Stimulated activated CD4-positive, alpha-beta T cell treated with anti-CD3 and anti-CD28 coated beads, Interleukin-1b, Interleukin-23, amount 100 ng/mL, for 1 hour (primary cell): ENCODE data around the gene ARHGAP22.
"Not testable (repeated sequence)": the region's sequence is repeated elsewhere in the genome, so short reads cannot be mapped to it uniquely, and the experiment has no call there.

Experiments used
- DNase-seq, 2 donors: peaks; one replicate each; pipeline ENCODE4 v3.0.0-alpha.2; 2020; ENCODE audit warnings: low read depth in 2 of 2

ARHGAP22 gene, protein sequence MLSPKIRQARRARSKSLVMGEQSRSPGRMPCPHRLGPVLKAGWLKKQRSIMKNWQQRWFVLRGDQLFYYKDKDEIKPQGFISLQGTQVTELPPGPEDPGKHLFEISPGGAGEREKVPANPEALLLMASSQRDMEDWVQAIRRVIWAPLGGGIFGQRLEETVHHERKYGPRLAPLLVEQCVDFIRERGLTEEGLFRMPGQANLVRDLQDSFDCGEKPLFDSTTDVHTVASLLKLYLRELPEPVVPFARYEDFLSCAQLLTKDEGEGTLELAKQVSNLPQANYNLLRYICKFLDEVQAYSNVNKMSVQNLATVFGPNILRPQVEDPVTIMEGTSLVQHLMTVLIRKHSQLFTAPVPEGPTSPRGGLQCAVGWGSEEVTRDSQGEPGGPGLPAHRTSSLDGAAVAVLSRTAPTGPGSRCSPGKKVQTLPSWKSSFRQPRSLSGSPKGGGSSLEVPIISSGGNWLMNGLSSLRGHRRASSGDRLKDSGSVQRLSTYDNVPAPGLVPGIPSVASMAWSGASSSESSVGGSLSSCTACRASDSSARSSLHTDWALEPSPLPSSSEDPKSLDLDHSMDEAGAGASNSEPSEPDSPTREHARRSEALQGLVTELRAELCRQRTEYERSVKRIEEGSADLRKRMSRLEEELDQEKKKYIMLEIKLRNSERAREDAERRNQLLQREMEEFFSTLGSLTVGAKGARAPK

DNA sequence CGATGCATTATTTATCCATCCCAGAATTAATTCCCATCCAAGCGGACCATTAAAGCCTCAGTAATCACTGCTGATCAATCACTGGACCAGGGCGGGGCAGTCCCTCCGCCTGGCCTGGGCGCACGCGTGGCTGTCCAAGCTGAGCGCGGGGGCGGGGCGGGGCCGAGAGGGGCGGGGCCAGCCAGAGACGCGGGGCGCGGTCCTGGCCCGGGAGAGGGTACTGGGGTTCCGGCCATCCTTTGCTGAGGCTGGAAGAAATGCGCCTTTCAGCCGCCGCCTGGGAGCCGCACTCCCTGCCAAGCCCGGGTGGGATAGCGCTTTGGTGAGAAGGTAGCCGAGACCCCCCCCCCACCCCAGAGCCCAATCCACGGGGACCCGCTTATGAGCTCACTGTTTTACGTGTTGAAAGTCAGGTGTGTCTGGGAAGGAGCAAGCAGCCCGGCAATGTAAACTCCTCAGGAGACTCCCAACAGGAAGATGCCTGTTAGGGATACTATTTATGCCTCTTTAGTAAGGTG is at the start of gene ARHGAP22:
Gene ARHGAP22, minus strand, starts transcription at position 83 of the 518 bp plus-strand sequence. CDS start 277 bp downstream, outside the sequence.
- no peak for DNase-seq

DNA sequence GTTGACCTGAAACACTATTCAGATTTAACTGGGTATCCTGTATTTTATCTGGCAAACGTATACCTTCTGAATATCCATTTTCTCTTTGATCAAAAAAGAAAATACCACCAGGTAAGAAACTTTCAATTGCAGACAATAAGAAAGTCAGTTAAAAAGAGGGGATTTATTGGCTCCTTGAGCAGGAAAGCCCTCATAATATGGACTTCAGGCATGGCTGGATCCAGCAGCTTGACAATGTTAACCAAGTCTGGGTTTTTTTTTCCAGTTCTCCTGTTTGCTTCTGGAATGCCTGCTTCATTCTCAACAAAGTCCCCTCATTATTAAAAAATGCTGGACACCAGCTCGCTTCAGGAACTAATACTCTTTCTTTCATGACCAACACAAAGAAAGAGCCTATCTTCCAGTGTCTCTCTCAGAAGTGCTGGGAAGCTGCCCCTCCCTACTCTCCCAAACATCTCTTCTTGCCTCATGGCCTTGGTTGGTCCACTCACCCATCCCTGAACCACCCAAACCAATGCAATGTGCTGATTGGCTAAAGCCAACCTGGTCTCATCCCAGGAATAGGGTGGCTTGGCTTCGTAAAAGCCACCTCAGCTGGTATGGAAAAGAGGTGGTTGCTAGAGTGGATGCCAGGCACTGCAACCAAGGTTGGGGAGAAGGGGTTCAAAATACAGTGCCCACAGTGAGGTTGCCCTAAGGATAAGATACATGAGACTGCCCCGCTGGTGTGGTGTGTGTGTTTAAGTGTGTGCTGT is 49.2 kb upstream of the ARHGAP22 start:
- no peak for DNase-seq

DNA sequence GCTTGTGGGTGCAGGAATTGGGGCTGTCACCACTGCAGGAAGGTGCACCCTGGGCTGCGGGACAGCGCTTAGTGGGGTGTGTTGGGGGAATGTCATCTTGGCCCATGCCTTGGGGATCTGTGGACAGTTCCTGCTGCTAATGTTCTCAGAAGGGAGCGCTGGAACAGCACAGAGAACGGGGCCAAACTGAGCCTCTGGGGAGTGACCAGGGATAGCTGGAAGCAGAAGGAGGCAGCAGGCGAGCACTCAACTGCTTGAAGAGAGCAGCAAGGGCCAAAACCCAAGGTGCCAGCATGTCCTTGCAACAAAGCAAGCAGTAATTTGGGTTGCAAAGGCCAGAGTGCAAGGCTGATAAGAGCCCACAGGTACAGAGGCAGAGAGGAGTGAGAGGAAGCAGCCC is 48.5 kb upstream of the ARHGAP22 start:
- DNase-seq = no peak

DNA sequence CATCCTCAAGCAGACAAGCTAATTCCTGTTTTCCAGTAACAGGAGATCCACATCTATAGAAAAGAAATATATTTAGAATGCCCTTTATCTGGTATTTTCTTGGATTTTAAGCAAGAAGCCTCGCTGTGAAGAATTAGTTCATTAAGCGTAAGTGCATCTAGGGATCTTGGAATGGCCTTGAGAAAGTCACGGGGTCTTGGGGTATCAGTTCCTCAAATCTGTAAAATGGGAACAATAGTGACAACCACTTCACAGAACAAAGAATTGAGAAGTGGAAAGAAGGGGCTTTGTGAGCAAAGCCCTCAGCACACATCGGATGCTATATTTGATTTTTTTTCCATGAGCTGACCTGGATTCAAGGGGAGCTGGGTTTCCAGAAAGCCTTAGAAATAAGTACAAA is 47.5 kb upstream of the ARHGAP22 start:
- DNase-seq = no peak

DNA sequence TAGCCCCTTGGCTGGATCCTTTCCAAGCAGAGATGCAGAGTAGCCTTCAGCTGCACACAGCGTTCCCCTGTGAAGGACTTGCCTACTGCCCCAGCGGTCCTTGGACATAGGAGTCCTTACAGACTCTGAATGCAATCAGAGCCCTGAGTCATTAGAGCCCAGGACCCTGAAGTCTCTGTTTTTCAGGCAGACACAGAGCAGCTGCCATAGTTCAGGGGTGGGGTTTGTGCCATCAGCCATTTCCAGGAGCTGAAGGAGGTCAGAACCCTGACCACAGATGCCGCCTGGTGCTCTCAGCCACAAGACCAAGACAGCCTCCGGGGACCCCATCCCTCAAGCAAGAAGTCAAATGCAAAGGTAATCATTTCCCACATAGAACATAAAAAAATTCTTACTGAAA is 47.0 kb upstream of the ARHGAP22 start:
- DNase-seq = no peak

DNA sequence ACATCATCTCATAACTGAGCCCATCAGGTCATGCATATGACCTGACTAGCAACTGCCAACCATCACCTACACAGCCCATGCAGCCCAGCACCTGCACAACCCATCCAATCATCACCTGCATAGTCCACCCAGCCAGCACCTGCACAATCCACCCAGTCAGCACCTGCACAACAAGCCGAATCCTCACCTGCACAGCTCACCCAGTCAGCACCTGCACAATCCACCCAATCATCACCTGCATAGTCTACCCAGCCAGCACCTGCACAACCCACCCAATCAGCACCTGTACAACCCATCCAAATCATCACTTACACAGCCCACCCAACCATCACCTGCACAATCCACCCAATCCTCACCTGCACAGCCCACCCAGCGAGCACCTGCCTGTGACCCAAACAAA is 46.4 kb upstream of the ARHGAP22 start:
- DNase-seq = no peak

DNA sequence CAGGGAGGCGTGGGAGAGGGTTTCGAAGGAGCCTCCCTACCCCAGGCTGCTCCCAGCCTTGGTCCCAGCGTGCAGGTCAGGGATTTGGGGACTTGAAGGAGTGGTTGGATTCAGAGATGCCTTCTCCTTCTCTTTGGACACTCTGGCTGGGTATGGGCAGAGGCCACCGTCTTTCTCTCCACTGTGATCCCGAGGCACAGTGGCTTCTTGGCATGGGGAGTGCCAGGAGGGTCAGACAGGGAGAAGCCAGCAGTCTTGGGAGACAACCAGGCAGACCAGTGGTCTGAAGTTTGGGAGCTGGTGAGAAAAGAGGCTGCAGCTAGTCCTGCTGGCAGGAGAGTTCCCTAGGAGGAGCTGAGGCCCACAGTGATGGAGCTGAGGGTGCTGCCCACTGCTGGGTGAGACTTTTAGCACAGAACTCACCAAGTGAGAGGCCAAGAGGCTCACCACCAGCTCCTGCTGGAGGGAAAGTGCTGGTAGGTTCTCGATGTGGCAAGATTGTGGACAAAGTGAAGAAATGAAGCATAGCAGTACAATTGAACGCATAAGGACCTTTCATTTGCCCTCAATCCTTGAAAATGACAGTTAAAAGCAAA is 44.6 kb upstream of the ARHGAP22 start:
- DNase-seq = no peak

DNA sequence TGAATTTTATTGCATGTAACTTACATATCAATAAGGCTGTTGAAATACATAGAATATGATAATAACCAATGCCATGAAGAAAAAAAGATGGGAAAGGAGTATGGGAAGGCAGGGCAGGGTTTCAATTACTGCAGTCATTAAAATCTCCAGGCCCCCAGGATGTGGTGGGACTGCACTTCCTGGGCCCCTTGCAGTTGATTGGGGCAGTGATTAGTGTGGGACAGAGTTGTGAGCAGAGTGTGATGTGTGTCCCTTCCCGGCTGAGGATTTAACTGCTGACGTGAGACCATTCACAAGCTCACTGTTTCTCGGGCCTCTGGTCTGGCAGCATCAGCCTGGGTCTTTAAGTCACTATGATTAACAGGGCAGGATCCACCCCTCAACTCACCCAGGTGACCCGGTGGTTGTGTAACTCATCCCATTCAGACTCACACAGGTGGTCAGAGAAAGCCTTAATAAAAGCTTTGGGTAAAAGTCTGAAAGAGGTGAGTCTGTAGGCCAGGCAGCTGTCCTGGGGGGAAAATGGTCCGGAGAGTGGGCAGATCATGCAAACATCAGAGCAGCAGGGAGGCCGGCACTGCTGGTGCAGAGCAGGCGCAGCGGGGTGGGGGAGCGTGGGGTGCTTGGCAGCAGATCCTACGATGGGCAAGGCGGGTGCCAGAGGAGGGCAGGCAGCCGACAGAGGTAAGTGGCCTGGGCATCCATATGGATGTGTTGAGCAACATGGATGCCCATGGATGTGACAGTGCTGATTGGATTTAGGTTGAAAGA is 43.5 kb upstream of the ARHGAP22 start:
- DNase-seq = no peak

DNA sequence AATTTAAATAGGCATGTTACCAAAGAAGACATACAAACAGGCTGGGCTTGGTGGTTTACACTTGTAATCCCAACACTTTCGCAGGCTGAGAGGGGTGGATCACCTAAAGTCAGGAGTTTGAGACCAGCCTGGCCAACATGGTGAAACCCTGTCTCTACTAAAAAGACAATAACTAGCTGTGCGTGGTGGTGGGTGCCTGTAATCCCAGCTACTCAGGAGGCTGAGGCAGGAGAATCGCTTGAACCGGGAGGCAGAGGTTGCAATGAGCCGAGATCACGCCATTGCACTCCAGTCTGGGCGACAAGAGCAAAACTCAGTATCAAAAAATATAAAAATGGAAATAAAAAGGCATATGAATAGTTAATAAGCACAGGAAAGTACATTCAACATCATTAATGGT is 42.2 kb upstream of the ARHGAP22 start:
- not testable (repeated sequence) for DNase-seq

DNA sequence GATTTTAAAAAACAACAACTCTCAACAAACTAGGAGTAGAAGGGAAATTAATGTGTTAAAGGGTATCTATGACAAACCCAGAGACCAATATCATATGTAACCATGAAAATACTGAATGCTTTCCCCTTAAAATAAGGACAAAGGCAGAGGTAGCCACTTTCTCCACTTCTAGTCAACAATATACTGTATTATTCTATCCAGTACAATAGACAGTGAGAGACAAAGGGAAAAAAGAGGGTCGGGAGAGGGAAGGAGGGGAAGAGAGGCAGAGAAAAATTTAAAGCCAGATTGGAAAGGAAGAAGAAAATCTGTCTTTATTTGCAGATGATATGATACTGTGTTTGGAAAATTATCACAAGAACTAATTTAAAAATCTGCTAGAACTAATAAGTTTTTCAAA is 40.7 kb upstream of the ARHGAP22 start:
- no peak for DNase-seq

DNA sequence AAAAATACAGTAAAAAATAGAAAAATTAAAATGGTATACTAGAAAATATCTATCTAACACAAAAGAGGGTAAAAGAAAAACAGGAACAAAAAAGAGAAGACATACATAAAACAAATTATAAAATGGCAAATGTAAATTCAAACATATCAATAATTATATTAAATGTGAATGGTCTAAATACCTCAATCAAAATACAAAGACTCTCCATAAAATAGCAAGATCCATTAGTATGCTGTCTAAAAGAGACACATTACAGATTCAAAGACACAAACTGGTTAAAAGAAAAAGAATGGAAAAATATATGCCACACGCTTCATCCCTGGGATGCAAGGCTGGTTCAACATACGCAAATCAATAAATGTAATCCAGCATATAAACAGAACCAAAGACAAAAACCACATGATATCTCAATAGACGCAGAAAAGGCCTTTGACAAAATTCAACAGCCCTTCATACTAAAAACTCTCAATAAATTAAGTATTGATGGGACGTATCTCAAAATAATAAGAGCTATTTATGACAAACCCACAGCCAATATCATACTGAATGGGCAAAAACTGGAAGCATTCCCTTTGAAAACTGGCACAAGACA is 36.3 kb upstream of the ARHGAP22 start:
- DNase-seq = not testable (repeated sequence)

DNA sequence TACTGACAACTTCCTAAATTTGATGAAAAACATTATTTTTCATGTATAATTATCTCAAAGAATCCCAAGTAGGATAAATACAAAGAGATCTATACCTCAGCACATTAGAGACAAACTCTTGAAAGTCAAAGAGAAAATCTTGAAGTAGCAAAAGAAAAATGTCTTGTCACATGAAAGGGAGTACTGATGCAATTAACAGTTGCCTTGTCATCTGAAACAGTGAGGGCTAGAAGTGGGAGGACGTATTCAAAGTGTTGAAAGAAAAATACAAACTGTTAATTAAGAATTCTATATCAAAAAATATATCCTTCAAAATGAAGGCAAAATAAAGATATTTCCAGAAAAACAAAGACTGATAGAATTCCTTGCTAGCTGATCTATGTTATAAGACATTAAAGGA is 35.5 kb upstream of the ARHGAP22 start:
- DNase-seq = no peak

DNA sequence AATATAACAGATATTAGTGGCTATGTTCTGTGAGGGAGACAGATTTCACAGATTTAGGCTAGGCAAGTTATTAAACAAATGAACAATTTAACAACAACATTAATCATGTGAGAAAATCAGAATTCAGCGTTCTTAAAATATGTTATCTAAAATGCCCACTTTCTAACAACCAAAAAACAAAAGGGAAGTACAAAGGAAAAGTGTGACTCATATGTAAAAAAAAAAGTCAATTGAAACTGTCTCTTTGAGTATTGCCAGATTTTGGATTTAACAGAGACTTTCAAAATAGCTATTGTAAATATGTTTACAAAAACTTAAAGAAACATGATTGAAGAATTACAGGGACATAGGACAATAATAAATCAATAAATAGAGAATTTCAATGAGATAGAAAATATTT is 34.8 kb upstream of the ARHGAP22 start:
- no peak for DNase-seq

DNA sequence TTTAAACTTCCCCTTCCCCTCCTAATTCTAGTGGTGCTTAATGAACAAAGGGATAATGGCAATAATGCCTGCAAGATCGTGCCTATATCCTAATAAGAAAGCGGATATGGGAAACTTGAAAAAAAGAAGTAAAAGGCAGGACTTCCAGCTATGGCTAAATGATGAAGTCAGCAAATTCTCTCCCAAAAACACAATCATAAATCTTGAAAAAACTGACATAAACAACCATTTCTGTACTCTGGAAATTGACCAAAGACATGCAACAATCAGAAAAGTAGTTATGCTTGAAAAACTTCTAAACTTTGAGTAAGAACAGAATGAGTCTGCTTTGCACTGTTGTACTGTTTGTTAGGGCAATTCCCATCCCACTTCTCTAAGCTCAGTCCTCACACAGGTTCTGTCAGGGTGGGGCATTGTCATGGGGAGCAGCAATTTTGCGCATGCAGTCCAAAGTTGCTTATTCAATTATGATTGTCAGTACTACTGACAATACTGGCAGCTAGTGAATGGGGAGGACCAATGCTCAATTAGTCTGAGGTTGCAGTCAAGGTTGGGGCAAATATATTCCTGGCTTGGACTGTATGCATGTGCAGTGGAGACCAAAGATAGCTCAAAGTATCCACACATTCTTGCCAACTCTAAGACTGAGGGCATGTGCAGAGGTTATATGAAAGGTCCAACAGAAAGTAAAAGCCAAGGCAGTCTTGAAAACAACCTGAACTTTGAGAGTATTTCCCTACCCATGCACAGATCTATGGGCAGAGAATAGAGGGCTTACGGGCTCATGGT is 34.1 kb upstream of the ARHGAP22 start:
- no peak for DNase-seq

DNA sequence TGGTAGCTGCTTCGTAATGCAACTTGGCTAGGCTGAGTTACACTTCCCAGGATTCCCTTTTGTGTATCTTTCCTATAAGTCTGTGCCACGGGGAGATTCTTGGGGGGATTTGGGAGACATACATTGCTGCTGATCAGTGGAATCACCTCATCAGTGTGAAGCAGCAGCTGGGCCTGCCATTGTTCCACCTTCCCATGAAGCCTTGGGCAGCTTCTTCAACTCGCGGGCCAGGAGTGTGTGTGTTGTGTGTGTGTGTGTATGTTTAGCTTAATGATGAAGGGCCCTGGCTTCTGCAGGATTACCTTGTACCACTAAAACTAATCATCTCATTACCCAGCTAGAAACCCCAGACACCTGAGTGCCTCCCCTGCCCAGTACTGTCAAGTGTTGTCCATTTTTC is 33.3 kb upstream of the ARHGAP22 start:
- no peak for DNase-seq

DNA sequence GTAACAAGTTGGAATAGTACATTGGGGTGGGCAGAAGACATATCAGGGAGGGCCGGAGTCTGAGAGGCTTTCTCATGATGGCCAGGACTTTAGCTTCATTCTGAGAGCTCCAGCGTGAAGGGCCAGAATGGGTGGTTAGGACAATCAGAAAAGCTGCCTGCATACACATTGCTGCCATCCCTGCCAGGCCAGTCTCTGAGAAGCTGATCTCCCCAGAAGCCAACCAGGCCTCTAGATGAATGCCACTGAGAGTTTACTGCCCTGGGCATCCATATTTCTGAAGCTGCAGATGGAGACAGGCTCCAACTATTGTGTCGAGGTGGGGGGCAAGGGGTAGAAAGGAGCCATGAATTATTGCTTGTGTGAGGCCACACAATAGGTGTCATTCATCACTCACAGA is 32.0 kb upstream of the ARHGAP22 start:
- no peak for DNase-seq

DNA sequence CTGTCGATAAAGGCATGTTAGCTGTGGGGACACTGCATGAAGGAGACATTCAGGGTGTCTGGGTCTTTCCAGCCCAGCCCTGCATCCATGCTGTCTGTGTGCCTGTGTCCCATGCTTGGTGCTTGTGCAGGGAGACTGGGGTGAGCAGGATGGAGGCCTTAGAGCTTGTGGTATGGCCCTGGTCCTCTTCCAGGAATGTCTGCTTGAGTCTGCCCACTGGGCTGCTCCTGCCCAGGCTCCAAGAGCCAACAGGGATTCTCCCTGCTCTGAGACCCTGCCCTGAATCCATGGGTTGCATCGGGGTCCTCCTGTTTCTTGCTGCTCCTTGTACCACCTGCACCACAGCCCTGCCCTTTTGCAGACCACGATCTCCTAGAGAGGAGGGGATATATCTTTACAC is 31.4 kb upstream of the ARHGAP22 start:
- DNase-seq = no peak

DNA sequence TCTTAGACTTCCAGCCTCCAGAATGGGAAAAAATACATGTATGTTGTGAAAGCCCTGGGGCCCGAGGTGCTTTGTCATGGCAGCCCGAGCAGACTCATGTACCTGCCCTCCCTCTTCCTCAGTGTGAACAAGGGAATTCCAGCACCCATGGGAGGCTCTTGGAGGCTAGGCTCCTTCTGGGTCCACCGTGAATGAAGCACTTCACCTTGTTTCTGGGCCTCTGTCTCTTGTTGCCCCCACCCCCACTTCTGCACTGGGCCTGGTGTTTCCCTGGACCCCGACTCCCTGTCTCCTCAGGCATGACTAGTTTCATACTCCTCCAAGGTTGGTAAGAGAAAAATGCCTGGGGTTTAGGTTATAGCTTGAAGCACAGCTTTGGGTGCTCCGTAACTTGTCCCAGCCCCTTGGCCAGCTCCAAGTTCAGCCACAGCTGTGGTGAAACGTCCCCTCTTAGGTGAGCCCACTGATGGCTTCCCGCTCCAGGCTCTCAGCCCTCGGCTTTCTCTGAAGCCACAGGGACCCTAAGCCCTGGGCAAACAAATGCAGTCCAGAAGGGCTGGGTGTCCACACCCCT is 30.2 kb upstream of the ARHGAP22 start:
- no peak for DNase-seq

DNA sequence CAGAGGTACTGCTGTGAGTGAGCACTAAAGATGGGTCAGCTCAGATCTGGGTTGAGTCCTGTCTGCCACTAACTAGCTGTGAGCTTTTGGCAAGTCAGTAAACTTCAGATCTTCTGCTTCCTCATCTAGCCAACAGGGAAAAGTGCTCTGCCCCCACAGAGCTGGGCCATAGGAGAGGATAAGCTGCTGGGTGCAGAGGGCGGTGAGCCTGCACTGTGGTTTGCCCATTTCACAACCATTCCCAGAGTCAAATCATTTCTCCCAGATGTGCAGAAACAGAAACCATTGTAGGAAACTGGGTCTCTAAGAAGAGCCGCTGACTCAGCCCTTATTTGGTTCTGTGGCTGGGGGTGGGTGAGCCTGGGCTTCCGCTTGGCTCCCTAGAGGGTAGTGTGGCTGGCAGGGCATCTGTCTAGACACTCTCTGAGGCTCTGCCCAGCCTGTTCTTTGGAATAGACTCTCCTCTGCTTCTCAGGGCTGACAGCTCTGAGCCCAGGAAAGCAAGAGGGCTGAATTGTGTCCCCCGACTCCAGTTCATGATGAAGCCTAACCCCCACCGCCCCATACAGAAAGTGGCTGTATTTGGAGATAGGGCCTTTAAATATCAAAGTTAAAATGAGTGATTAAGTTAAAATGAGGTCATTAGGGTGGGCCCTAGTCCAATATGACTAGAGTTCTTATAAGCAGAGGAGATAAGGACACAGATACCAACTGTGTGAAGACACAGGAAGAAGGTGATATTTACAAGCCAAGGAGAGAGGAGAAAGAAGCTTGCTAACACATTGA is 29.5 kb upstream of the ARHGAP22 start:
- DNase-seq = no peak
